Measurements from ENCODE around the gene GTF2A1L. TPM values are rescaled to one million over a fixed set of nuclear protein-coding genes. Genes with fewer than 3 reads are reported as not detected.

Gene GTF2A1L
- total RNA-seq, 1 donor from 2014 or later = not detected

Other genes with a start within 250 kb of the GTF2A1L start
- gene PPP1R21, start 177.1 kb upstream of the GTF2A1L start, total RNA-seq = 40.9 TPM
- gene STON1, start 87.7 kb upstream of the GTF2A1L start, total RNA-seq = 16.2 TPM
- not detected for gene LHCGR, start 137.9 kb downstream of the GTF2A1L start, total RNA-seq

Data from ureter (tissue), 1 donor.